BLaER1 treated with 17β-estradiol and CSF1 and Interleukin-3, amounts not matched to agents 10 nM and 100 nM (cell line): ENCODE measurements around the gene PDE7B.
"Not testable (repeated sequence)": the region's sequence is repeated elsewhere in the genome, so short reads cannot be mapped to it uniquely, and the experiment has no call there.

ENCODE experiments used
- H3K27ac ChIP-seq, 11 experiments: shearing (Covaris generic); formaldehyde crosslinking; 2 replicates each; pipeline ENCODE4 v1.8.1; 2022
- H3K27me3 ChIP-seq, 11 experiments: shearing (Covaris generic); formaldehyde crosslinking; 2 replicates each; pipeline ENCODE4 v1.8.1; 2022
- H3K36me3 ChIP-seq, 11 experiments: shearing (Covaris generic); formaldehyde crosslinking; 2 replicates each; pipeline ENCODE4 v1.8.1; 2022
- H3K4me1 ChIP-seq, 10 experiments: shearing (Covaris generic); formaldehyde crosslinking; 2 replicates each; pipeline ENCODE4 v1.8.1; 2022
- H3K4me2 ChIP-seq, 11 experiments: shearing (Covaris generic); formaldehyde crosslinking; 2 replicates each; pipeline ENCODE4 v1.8.1; 2022
- H3K4me3 ChIP-seq, 10 experiments: shearing (Covaris generic); formaldehyde crosslinking; 2 replicates each; pipeline ENCODE4 v1.8.1; 2022
- H3K9ac ChIP-seq, 11 experiments: shearing (Covaris generic); formaldehyde crosslinking; 2 replicates each; pipeline ENCODE4 v1.8.1; 2022
- H3K9me3 ChIP-seq, 11 experiments: shearing (Covaris generic); formaldehyde crosslinking; replicated peaks in 1 of 11; 2 replicates each; pipeline ENCODE4 v1.8.1; 2022
- H4K20me1 ChIP-seq, 11 experiments: shearing (Covaris generic); formaldehyde crosslinking; 2 replicates each; pipeline ENCODE4 v1.8.1; 2022
- Cebpa-rat ChIP-seq, 11 experiments: shearing (Covaris generic); IDR thresholded peaks; 2 replicates each; pipeline ENCODE4 v1.8.1; 2022

PDE7B gene

DNA sequence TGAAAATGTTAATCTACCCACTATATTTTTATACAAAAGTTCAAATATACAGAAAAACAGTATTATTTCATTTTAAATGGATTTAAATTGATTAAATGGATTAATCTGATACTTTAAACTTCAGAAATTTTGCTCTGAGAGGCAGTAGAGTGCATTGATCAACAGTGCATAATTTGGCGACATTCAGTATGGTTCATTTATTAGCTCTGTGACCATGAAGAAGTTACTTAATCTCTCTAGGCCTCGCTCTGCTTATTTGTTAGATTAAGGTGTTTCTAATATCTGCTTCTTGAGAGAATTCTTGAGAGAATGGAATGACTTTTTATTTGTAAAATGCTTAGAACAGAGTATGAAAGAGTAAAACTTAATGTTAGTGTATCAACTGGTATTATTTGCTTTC, 8.9 kb downstream of the PDE7B start:
- no peaks in the 10 kb centered on the region for H3K36me3 ChIP-seq
- no peak overlapping the region for H3K27ac ChIP-seq
- H4K20me1 ChIP-seq: no peaks in the 10 kb centered on the region
- no peak for TF ChIP-seq Cebpa-rat (IDR thresholded peaks at IDR 0.05)
- H3K4me2 ChIP-seq: no peak overlapping the region
- peaks cover 0 to 4% (median 0%) of the 10 kb centered on the region in 10 experiments; a peak in 3 of 20 replicates for H3K4me1 ChIP-seq
- H3K9ac ChIP-seq: no peak overlapping the region
- no peak overlapping the region for H3K4me3 ChIP-seq
- H3K27me3 ChIP-seq: no peaks in the 10 kb centered on the region
- no peaks in the 10 kb centered on the region; a peak in 1 of 22 replicates for H3K9me3 ChIP-seq

DNA sequence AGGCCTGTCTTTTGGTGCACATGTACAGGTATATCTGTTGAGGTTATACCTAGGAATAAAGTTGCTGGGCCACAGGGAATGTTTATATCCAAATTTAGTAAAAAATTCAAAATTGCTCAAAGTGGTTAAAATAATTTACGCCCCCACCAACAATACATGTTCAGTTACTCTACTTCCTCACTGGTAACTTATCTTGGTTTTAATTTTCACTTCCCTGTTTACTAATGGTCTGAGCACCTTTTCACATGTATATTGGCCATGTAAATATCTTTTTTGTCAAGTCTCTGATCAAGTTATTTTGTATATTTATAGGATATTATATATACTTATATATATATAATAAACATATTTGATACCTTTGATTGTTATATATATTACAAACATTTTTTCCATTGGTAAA, 9.7 kb downstream of the PDE7B start:
- Histone ChIP-seq H3K4me3 (no peak overlapping the region), H3K4me2 (no peak overlapping the region), H3K27me3 (no peaks in the 10 kb centered on the region), H4K20me1 (no peaks in the 10 kb centered on the region), H3K9ac (no peak overlapping the region), H3K9me3 (no peaks in the 10 kb centered on the region; a peak in 1 of 22 replicates), H3K27ac (no peak overlapping the region), H3K4me1 (peaks cover 0 to 4% (median 0%) of the 10 kb centered on the region in 10 experiments; a peak in 3 of 20 replicates), H3K36me3 (no peaks in the 10 kb centered on the region)
- TF ChIP-seq Cebpa-rat (IDR thresholded peaks at IDR 0.05): no peak

DNA sequence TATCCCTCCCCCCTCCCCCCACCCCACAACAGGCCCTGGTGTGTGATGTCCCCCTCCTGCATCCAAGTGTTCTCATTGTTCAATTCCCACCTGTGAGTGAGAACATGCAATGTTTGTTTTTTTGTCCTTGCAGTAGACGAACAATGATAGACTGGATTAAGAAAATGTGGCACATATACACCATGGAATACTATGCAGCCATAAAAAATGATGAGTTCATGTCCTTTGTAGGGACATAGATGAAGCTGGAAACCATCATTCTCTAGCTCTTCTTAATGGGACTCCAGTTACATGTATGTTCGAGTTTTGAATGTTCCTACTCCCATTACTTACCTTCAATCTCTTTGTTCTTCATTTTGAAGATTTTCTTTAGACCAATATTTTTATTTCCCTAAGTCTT, 13.4 kb downstream of the PDE7B start:
- H3K9me3 ChIP-seq, H3K27me3 ChIP-seq, H3K27ac ChIP-seq, H3K9ac ChIP-seq, H3K4me3 ChIP-seq, H3K4me1 ChIP-seq, H4K20me1 ChIP-seq, H3K36me3 ChIP-seq, H3K4me2 ChIP-seq: not testable (repeated sequence)

DNA sequence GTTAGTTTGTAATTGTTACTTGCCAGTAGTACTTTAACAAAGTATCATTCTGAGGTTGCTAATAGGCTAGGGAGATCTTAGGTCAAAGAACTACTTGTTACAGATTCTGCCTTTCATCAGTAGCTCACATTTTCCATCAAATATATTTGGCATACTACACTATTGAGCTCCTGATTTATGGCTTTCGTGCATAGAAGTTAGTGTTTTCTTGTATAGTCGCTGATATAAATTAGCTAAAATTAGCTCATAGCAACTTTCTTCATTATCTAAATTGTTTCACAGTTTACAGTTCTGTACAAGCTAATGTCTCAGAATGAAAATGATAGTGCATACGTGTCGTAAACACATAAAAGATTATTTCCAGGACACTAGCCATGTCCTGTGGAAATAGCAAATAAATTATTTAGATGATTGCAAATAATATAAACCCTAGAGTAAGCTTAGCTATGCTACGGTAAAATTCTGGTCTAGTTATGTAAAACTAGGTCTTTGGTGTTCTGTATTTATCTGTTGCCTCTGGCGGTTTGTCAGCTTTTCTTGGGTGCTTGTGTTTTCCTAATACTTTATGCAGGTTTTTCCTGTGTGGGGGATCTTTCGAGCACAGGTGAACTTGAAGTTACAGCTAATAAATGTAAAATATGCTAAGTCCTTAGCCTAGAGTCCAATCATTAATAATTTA, 15.1 kb downstream of the PDE7B start:
- no peak overlapping the region for H3K4me3 ChIP-seq
- TF ChIP-seq Cebpa-rat (IDR thresholded peaks at IDR 0.05): no peak

DNA sequence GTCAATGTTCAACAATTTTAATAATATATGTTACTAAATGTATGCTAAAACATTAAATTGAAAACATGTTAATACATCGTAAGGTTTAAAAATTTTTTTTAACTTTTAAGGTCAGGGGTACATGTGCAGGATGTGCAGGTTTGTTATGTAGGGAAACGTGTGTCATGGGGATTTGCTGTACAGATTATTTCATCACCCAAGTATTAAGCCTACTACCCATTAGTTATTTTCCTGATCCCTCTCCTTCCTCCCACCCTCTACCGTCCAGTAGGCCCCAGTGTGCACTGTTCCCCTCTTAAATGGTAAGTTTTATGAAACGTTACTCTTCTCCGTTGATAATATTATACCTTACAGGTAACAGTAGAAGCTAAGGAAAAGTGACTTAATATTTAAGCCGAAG, 15.8 kb downstream of the PDE7B start:
- no peak overlapping the region for H3K4me2 ChIP-seq
- no peaks in the 10 kb centered on the region for H4K20me1 ChIP-seq
- H3K9me3 ChIP-seq: no peaks in the 10 kb centered on the region; a peak in 1 of 22 replicates
- no peak overlapping the region for H3K27ac ChIP-seq
- H3K36me3 ChIP-seq: no peaks in the 10 kb centered on the region
- H3K27me3 ChIP-seq: no peaks in the 10 kb centered on the region
- H3K4me1 ChIP-seq: peaks cover 0 to 6% (median 0%) of the 10 kb centered on the region in 10 experiments; a peak in 3 of 20 replicates
- no peak overlapping the region for H3K9ac ChIP-seq
- H3K4me3 ChIP-seq: no peak overlapping the region
- TF ChIP-seq Cebpa-rat (IDR thresholded peaks at IDR 0.05): no peak

More for the DNA sequence above, 15.1 kb downstream of the PDE7B start:
- Histone ChIP-seq H4K20me1 (no peaks in the 10 kb centered on the region), H3K4me1 (peaks cover 0 to 6% (median 0%) of the 10 kb centered on the region in 10 experiments; a peak in 3 of 20 replicates), H3K4me2 (no peak overlapping the region), H3K27me3 (no peaks in the 10 kb centered on the region), H3K36me3 (no peaks in the 10 kb centered on the region), H3K9me3 (no peaks in the 10 kb centered on the region; a peak in 1 of 22 replicates), H3K9ac (no peak overlapping the region), H3K27ac (no peak overlapping the region)

DNA sequence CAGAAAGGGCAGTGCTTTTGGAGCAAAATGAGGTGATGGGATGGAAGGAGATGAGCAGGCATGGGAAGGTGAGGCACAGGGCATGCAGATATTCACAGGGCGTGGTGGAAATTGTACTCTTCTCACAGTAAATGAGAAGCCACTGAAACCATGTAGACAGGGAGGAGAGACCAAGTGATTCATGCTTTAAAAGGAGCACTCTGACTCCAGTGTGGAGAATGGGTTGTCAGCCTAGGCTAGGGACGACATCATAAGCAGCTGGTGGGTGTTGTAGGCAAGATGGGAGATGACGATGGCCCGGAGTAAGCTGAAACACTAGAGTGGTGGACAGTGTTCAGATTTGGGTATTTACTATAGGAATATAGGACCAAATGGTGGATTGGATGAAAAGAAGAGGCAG, 18.4 kb downstream of the PDE7B start:
- Histone ChIP-seq H3K9me3 (no peaks in the 10 kb centered on the region; a peak in 1 of 22 replicates), H3K4me2 (no peak overlapping the region), H4K20me1 (no peaks in the 10 kb centered on the region), H3K4me3 (no peak overlapping the region), H3K27ac (no peak overlapping the region), H3K4me1 (peaks cover 0 to 6% (median 0%) of the 10 kb centered on the region in 10 experiments; a peak in 3 of 20 replicates), H3K9ac (no peak overlapping the region), H3K27me3 (no peaks in the 10 kb centered on the region), H3K36me3 (no peaks in the 10 kb centered on the region)
- no peak for TF ChIP-seq Cebpa-rat (IDR thresholded peaks at IDR 0.05)

DNA sequence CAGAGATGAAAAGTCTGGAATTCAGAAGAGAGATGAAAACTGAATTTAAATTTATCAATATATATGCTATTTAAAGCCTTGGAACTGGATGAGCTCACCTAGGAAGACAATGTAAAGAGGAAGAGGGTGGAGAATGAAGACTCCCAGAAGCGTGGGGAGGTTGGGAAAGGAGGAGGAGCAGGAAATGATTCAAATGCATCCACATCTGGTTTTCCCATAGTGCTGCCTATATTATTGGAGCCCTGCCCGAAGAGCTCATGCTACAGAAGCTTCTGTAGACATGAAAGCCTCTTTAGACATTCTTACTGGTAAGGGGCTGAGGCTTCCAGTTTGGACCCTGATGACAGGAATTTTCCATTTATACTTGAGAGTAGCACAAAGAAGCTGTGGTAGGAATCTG, 19.2 kb downstream of the PDE7B start:
- Histone ChIP-seq H3K4me2 (peak overlapping the region in 2 of 11 experiments; percentile 3 to 47; a peak in 4 of 22 replicates), H3K4me3 (no peak overlapping the region), H3K27ac (no peak overlapping the region), H3K9ac (no peak overlapping the region), H3K9me3 (no peaks in the 10 kb centered on the region), H3K27me3 (no peaks in the 10 kb centered on the region), H3K36me3 (no peaks in the 10 kb centered on the region), H4K20me1 (no peaks in the 10 kb centered on the region), H3K4me1 (peaks cover 0 to 6% (median 0%) of the 10 kb centered on the region in 10 experiments; a peak in 3 of 20 replicates)
- no peak for TF ChIP-seq Cebpa-rat (IDR thresholded peaks at IDR 0.05)

DNA sequence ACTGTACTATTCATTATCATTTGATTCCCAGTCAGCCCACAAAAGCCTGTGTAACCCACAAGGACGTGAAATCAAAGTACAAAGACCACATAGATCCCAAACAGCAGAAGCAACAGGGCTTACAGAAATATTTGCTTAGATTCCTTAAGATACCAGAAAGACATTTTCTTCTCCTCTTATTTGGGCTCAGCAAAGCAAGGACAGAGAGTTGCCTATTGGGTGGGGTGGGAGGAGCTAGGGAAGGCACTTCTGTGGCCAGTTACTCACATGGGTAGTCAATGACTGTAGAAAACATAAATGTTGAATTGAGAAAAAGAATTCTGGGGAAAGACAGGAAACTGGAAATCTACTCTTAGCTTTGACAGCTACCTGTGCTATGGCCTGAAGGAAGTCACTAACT, 19.8 kb downstream of the PDE7B start:
- no peak for TF ChIP-seq Cebpa-rat (IDR thresholded peaks at IDR 0.05)
- no peak overlapping the region for H3K27ac ChIP-seq
- H3K36me3 ChIP-seq: no peaks in the 10 kb centered on the region
- no peak overlapping the region for H3K4me3 ChIP-seq
- H3K4me1 ChIP-seq: peaks cover 0 to 6% (median 0%) of the 10 kb centered on the region in 10 experiments; a peak in 3 of 20 replicates
- H3K27me3 ChIP-seq: no peaks in the 10 kb centered on the region
- H3K9ac ChIP-seq: no peak overlapping the region
- no peaks in the 10 kb centered on the region for H3K9me3 ChIP-seq
- 0 out of 22 replicates have a peak overlapping the region, but pooled peaks of 1 of the 11 experiments have one; percentile 47 for H3K4me2 ChIP-seq
- H4K20me1 ChIP-seq: no peaks in the 10 kb centered on the region

DNA sequence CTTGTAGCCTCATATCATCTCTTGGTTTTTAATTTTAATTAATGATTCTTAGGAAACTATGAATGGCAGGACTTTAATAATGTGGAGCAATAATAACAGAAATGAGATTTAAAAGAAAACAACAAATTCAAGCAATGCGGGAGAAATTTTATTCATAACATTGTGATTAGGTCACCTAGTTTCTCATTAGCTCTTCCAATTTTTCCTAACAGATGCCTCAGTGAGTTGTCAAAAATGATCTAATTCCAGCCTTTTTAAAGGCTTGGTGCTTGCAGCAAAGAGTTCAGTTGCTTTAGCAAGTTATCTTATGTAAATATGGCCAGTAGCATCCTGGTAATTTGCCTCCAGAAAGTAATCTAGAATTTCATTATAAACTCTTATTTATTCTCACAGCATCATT, 20.4 kb downstream of the PDE7B start:
- Histone ChIP-seq H3K27ac (no peak overlapping the region), H3K36me3 (no peaks in the 10 kb centered on the region), H3K9me3 (no peaks in the 10 kb centered on the region), H3K4me1 (peaks cover 0 to 6% (median 0%) of the 10 kb centered on the region in 10 experiments; a peak in 3 of 20 replicates), H3K4me2 (no peak overlapping the region), H3K27me3 (no peaks in the 10 kb centered on the region), H3K4me3 (no peak overlapping the region), H4K20me1 (no peaks in the 10 kb centered on the region), H3K9ac (no peak overlapping the region)
- no peak for TF ChIP-seq Cebpa-rat (IDR thresholded peaks at IDR 0.05)

DNA sequence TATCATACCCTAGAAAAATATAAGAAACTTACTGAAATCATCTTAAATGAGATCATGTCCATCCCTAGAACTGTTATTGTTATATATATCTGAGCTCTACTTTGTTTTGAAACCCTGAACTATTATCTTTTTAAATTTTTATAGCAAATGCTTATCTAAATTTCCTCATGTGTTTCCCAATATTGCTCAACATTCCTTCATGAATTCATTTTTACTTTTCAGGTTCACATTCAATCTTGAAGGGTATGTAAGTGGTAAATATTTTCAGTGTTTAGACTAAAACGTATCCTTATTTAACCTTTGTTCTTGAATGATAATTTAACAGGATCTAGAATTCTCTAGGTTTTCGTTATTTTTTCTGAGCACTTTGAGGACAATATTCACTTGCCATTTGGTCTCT, 23.9 kb downstream of the PDE7B start:
- Histone ChIP-seq H3K27ac (no peak overlapping the region), H3K4me2 (no peak overlapping the region), H3K9me3 (no peaks in the 10 kb centered on the region), H3K4me3 (no peak overlapping the region), H3K27me3 (no peaks in the 10 kb centered on the region), H4K20me1 (no peaks in the 10 kb centered on the region), H3K4me1 (peaks cover 11 to 20% (median 14%) of the 10 kb centered on the region in 10 experiments), H3K36me3 (no peaks in the 10 kb centered on the region), H3K9ac (no peak overlapping the region)
- TF ChIP-seq Cebpa-rat (IDR thresholded peaks at IDR 0.05): no peak
